Mammary epithelial cell (primary cell): ENCODE results near the gene SPAG16.

Experiments
- EZH2 ChIP-seq: IDR thresholded peaks from 2 replicates; pipeline ENCODE4 v1.6.1; 2012; ENCODE audit warnings: low read length, inconsistent platforms, borderline replicate concordance
- TF ChIP-seq, protein P1 (sequence below), 2 donors: IDR thresholded peaks in 1 of 2; conservative IDR thresholded peaks in 1 of 2; 2 replicates each; pipeline ENCODE4 v1.5.1; 2011 to 2012; ENCODE audit warnings: inconsistent platforms in 2 of 2, low read length in 2 of 2, mild to moderate bottlenecking in 2 of 2, control low read depth in 1 of 2, low read depth in 1 of 2; ENCODE audit not compliant: insufficient read depth in 1 of 2; ENCODE audit errors: extremely low read depth in 1 of 2

DNA sequence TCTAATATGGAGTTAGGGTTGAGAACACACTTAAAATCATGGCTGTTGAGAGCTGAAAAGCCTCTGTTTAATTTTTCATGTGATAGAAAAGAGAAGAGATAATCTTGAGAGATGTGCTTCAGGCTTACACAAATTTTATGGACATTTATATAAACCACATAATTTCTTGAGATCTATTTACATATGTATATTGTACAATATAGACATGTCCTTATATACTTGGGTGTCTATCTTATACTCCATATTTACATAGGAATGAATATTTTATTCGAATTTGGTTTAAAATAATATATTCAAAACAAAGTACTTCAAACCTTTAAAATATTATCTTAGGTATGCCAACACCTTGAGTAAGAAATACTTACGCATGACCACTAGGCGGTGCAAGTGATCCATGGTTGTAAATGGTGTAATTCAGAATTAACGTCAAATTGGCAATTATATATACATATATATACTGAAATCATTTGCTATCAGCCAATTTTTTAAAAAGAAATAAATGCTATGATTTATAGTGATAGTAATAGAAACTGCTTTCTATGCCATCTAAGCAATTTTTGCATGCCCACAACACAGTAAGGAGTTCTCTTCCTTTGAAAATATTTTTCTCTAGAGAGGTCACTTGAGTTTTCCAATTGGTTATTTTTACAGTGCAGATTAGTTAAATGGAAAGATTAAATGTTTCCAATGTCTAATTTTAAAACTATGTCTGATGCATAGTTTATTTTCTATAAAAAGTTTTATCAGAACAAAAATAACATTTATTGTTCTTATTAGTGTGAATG lies 37.6 kb upstream of the SPAG16 start:
- TF ChIP-seq, protein P1, sequence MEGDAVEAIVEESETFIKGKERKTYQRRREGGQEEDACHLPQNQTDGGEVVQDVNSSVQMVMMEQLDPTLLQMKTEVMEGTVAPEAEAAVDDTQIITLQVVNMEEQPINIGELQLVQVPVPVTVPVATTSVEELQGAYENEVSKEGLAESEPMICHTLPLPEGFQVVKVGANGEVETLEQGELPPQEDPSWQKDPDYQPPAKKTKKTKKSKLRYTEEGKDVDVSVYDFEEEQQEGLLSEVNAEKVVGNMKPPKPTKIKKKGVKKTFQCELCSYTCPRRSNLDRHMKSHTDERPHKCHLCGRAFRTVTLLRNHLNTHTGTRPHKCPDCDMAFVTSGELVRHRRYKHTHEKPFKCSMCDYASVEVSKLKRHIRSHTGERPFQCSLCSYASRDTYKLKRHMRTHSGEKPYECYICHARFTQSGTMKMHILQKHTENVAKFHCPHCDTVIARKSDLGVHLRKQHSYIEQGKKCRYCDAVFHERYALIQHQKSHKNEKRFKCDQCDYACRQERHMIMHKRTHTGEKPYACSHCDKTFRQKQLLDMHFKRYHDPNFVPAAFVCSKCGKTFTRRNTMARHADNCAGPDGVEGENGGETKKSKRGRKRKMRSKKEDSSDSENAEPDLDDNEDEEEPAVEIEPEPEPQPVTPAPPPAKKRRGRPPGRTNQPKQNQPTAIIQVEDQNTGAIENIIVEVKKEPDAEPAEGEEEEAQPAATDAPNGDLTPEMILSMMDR (conservative IDR thresholded peaks at IDR 0.05 in 1 of 2, IDR thresholded peaks at IDR 0.05 in 1 of 2; ENCODE audit: extremely low read depth in 1 of 2, insufficient read depth in 1 of 2, low read depth in 1 of 2, low read length in 2 of 2), result peak; percentile 77 to 86
- TF ChIP-seq EZH2, result no peak
